K562 (cell line): Measurements from ENCODE around the gene RHOBTB3.

Experiments
- CHD1 ChIP-seq: fragments of 200-600 bp; sonication (generic); IDR thresholded peaks from one replicate; pipeline ENCODE4 v1.6.1; 2012; ENCODE audit warnings: mild to moderate bottlenecking, moderate library complexity, low read length, inconsistent platforms
- CTCF ChIP-seq, 3 experiments: IDR thresholded peaks in 2 of 3; conservative IDR thresholded peaks in 1 of 3; 2 replicates each; pipeline ENCODE4 v1.5.1; 2011 to 2012; ENCODE audit warnings: low read length in 3 of 3, mild to moderate bottlenecking in 3 of 3, control low read depth in 2 of 3, improper control_type of control experiment in 1 of 3, inconsistent platforms in 1 of 3, low read depth in 1 of 3, mixed read lengths in 1 of 3, moderate library complexity in 1 of 3; ENCODE audit not compliant: insufficient read depth in 2 of 3
- EP300 ChIP-seq: IDR thresholded peaks from 2 replicates; pipeline ENCODE4 v1.6.1; 2012; ENCODE audit warnings: low read length, improper control_type of control experiment
- JUN ChIP-seq, 2 experiments: sonication (generic) in 1 of 2; formaldehyde crosslinking in 1 of 2; IDR thresholded peaks; 2 replicates each; pipeline versions ENCODE4 v1.6.1 to v1.8.0; 2012 to 2022; ENCODE audit warnings: borderline replicate concordance in 2 of 2, mild to moderate bottlenecking in 2 of 2, improper control_type of control experiment in 1 of 2, low read depth in 1 of 2, low read length in 1 of 2, missing genetic modification reagents in 1 of 2
- LEF1 ChIP-seq: fragments of 450-650 bp; IDR thresholded peaks from 2 replicates; pipeline ENCODE4 v1.6.1; 2016; ENCODE audit warnings: mild to moderate bottlenecking
- POLR2A ChIP-seq: fragments of 450-650 bp; conservative IDR thresholded peaks from 2 replicates; pipeline ENCODE4 v1.6.1; 2016
- ZBTB34 ChIP-seq: fragments of 250-450 bp; sonication (Bioruptor Pico); IDR thresholded peaks from 2 replicates; pipeline ENCODE4 v1.8.0; 2021; ENCODE audit warnings: mild to moderate bottlenecking, moderate library complexity

- TF ChIP-seq EP300 (no peak), JUN (IDR thresholded peaks at IDR 0.05; ENCODE audit: borderline replicate concordance, low read depth, low read length) (no peak), JUN (CRISPR knock-in tag; IDR thresholded peaks at IDR 0.05; ENCODE audit: borderline replicate concordance) (no peak), LEF1 (no peak), POLR2A (no peak), ZBTB34 (CRISPR knock-in tag) (no peak), CHD1 (no peak), CTCF (IDR thresholded peaks at IDR 0.05 in 2 of 3, conservative IDR thresholded peaks at IDR 0.05 in 1 of 3; ENCODE audit: insufficient read depth in 2 of 3, low read depth in 1 of 3, low read length in 3 of 3) (no peak)
Measured at GRCh38 chr5:95809414-95809960, 78.4 kb downstream of the RHOBTB3 start.
